Activated CD8-positive, alpha-beta T cell treated with anti-CD3 and anti-CD28 coated beads, Interleukin-2, amount 10 ng/mL, durations not matched to agents 7 days and 5 days (primary cell): ENCODE measurements around the gene PPP2R5C. TPM values are rescaled to one million over a fixed set of nuclear protein-coding genes. Genes with fewer than 3 reads are reported as not detected.

Experiments used
- ATAC-seq: fragments of 150-1000 bp; cut with Tn5 transposase; one replicate; pipeline ENCODE4 v1.10.0; 2021; ENCODE audit warnings: moderate library complexity
- CTCF ChIA-PET: fragments of 350-600 bp; sonication (Branson Sonifier 250); formaldehyde crosslinking; loops from one replicate; lab custom pipeline; 2021; ENCODE audit warnings: antibody characterized with exemption; lab: Charles Lee
- POLR2A ChIA-PET: fragments of 350-600 bp; sonication (Branson Sonifier 250); formaldehyde crosslinking; loops from one replicate; lab custom pipeline; 2021; ENCODE audit warnings: antibody characterized with exemption; lab: Charles Lee
- DNase-seq: peaks from one replicate; pipeline ENCODE4 v3.0.0-alpha.2; 2020
- H3K27ac Mint-ChIP-seq: one replicate; pipeline ENCODE4 v1.8.0; 2021; ENCODE audit warnings: mild to moderate bottlenecking, mixed read lengths
- H3K27me3 Mint-ChIP-seq: one replicate; pipeline ENCODE4 v1.8.0; 2021; ENCODE audit warnings: low read depth, mixed read lengths
- H3K36me3 Mint-ChIP-seq: one replicate; pipeline ENCODE4 v1.8.0; 2021; ENCODE audit warnings: low read depth, mixed read lengths
- H3K4me1 Mint-ChIP-seq: one replicate; pipeline ENCODE4 v1.8.0; 2021; ENCODE audit warnings: low read depth, mixed read lengths
- H3K4me3 Mint-ChIP-seq: one replicate; pipeline ENCODE4 v1.8.0; 2021; ENCODE audit warnings: mild to moderate bottlenecking, mixed read lengths
- H3K9me3 Mint-ChIP-seq: one replicate; pipeline ENCODE4 v1.8.0; 2022; ENCODE audit warnings: mixed read lengths; ENCODE audit not compliant: insufficient read depth
- total RNA-seq, 2 experiments: library from RNA; stranded (reverse); gene quantifications; one replicate each; pipeline ENCODE4 v1.2.3, GENCODE V29; 2021

PPP2R5C gene
- total RNA-seq, 2 experiments from 2014 or later, result 218 to 223 TPM

DNA sequence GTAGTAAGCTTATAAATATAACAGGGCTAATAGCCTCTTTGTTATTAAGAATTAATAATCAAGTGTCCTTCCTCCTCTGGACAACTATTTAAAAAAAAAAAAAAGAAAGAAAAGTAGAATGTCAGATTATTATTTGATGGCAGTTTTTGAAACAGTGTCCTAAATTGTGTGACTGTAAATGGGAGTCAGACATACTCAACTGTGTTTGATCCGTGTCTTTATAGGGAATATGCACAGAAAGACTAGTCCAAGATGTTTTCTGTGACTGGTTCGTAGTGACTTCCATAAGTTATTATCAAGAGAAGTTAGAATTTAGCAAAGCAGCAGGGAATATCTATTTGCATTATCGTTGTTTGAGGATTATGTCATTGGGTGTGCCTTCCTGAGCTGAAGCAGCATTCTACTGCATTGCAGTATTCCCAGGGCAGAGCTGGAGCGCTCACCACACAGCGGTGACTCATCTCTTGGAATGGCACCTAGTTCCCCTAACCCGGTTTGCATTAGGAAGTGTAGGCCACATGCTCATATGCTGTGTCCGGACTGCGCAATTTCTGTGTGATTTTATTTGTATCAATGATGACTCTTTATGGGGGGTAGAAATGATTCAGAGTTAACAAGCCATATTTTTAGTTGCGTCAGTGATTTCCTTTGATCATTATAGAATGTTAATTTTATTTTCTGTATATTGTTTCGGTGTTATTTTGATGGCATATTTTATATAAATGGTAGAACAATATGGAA, 210.8 kb downstream of the PPP2R5C start:
- Mint-ChIP-seq H3K4me3 (no peak overlapping the region), H3K27ac (no peak overlapping the region), H3K27me3 (no peaks in the 10 kb centered on the region), H3K4me1 (peaks cover 30% of the 10 kb centered on the region), H3K36me3 (peaks cover 26% of the 10 kb centered on the region), H3K9me3 (no peaks in the 10 kb centered on the region)
- CTCF ChIA-PET, result interaction anchor here (1.4 to 2.6 kb wide), 4 partner anchors 10 to 342 kb away, joined by 3 to 8 read pairs (median 4); no protein-coding TSS in a partner anchor
- POLR2A ChIA-PET, result no interaction called here
- ATAC-seq, result no peak
- no peak for DNase-seq

DNA sequence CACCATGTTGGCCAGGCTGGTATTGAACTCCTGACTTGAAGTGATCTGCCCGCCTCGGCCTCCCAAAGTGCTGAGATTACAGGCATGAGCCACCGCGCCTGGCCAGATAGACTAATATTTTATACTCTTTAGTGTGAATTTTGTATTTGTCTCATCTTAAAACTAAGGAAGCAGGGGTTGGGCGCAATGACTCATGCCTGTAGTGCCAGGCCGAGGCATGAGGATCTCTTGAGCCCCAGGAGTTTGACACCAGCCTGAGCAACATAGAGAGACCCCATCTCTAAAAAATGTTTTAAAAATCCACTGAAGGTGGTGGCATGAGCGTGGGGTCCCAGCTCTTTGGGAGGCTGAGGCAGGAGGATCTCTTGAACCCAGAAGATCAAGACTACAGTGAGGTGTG, 211.8 kb downstream of the PPP2R5C start:
- DNase-seq (no peak), ATAC-seq (no peak)
- peaks cover 26% of the 10 kb centered on the region for H3K36me3 Mint-ChIP-seq
- H3K4me1 Mint-ChIP-seq, result peaks cover 22% of the 10 kb centered on the region
- POLR2A ChIA-PET, result no interaction called here
- no peak overlapping the region for H3K27ac Mint-ChIP-seq
- no peaks in the 10 kb centered on the region for H3K9me3 Mint-ChIP-seq
- H3K4me3 Mint-ChIP-seq, result no peak overlapping the region
- CTCF ChIA-PET, result interaction anchor here (1.4 to 2.6 kb wide), 3 partner anchors 12 to 341 kb away, joined by 3 to 8 read pairs (median 4); no protein-coding TSS in a partner anchor
- H3K27me3 Mint-ChIP-seq, result no peaks in the 10 kb centered on the region

DNA sequence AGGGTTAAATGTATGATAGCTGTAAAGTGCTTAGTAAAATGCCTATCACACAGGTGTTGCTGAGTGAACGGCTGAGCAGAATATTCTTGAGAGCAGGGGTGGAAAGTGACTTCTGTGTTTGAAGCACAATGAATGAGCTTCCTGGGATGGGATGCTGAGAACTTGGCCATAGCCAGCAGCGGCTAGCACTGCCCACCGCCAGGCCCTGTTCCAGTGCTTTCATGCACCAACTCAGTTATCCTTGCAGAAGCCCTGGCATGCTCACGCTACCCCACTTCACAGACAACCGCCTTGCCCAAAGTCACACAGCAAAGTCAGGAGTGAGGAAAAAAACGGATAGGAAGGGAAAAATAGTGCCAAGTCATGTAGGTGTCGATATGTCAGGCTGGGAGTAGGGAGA, 213.7 kb downstream of the PPP2R5C start:
- CTCF ChIA-PET, result no interaction called here
- POLR2A ChIA-PET, result no interaction called here
- Mint-ChIP-seq H3K4me1 (peaks cover 15% of the 10 kb centered on the region), H3K27ac (no peak overlapping the region), H3K36me3 (peaks cover 36% of the 10 kb centered on the region), H3K27me3 (no peaks in the 10 kb centered on the region), H3K9me3 (no peaks in the 10 kb centered on the region), H3K4me3 (no peak overlapping the region)
- ATAC-seq, result no peak
- DNase-seq, result no peak

Other genes with a start within 250 kb of the PPP2R5C start
- not detected for gene DIO3, start 200.2 kb upstream of the PPP2R5C start, total RNA-seq
- gene DYNC1H1, start 202.9 kb downstream of the PPP2R5C start, total RNA-seq, result 100 to 1,000 TPM; 271 to 274 TPM